ENCODE data around the gene TTLL1. TPM values are rescaled to one million over a fixed set of nuclear protein-coding genes. Genes with fewer than 3 reads are reported as not detected.

The TTLL1 gene
- total RNA-seq, 1 experiment from 2014 or later: 5.5 TPM

- peak; percentile 37; the same call in 1 of the 2 replicates for TF ChIP-seq PRDM15 (CRISPR knock-in tag; IDR thresholded peaks at IDR 0.05)
- no peak for TF ChIP-seq RORB (CRISPR knock-in tag; IDR thresholded peaks at IDR 0.05)
- TF ChIP-seq EMX1 (CRISPR knock-in tag; IDR thresholded peaks at IDR 0.05): no peak
- peak; percentile 65; the same call in 1 of the 2 replicates for TF ChIP-seq MYBL2 (CRISPR knock-in tag; IDR thresholded peaks at IDR 0.05)
- no peak for TF ChIP-seq E2F1 (CRISPR knock-in tag; IDR thresholded peaks at IDR 0.05)
- no peak for TF ChIP-seq TP53 (CRISPR knock-in tag; IDR thresholded peaks at IDR 0.05)
- TF ChIP-seq ZNF281 (CRISPR knock-in tag; IDR thresholded peaks at IDR 0.05): 0 out of 2 replicates have a peak, but pooled peaks have one; percentile 10
- TF ChIP-seq OVOL2 (CRISPR knock-in tag; IDR thresholded peaks at IDR 0.05; ENCODE audit: borderline replicate concordance): no peak
- TF ChIP-seq E2F4 (CRISPR knock-in tag; IDR thresholded peaks at IDR 0.05; ENCODE audit: borderline replicate concordance, low read depth): no peak
- no peak for TF ChIP-seq ZNF671 (CRISPR knock-in tag; IDR thresholded peaks at IDR 0.05)
- TF ChIP-seq HMGXB4 (CRISPR knock-in tag; IDR thresholded peaks at IDR 0.05): no peak
These were observed at the start of gene TTLL1 (continued) for GRCh38 chr22:43088984-43089717.

- ChIA-PET CTCF (interaction anchor here (1.0 to 1.6 kb wide), 4 partner anchors 19 to 77 kb away, joined by 3 to 4 read pairs (median 3); no protein-coding TSS in a partner anchor), POLR2A (no interaction called here)
- Mint-ChIP-seq H3K4me3 (no peak overlapping the region), H3K4me1 (no peaks in the 10 kb centered on the region), H3K36me3 (peaks cover 52% of the 10 kb centered on the region), H3K27me3 (ENCODE audit: low read depth) (no peaks in the 10 kb centered on the region), H3K9me3 (no peaks in the 10 kb centered on the region), H3K27ac (no peak overlapping the region)
- ATAC-seq (no peak), DNase-seq (ENCODE audit: low spot score) (no peak)
- TF ChIP-seq HMGA2 (CRISPR knock-in tag; IDR thresholded peaks at IDR 0.05) (no peak), FOXJ3 (CRISPR knock-in tag; IDR thresholded peaks at IDR 0.05; ENCODE audit: borderline replicate concordance) (no peak), ZNF317 (CRISPR knock-in tag; IDR thresholded peaks at IDR 0.05; ENCODE audit: borderline replicate concordance, low read depth) (no peak), ERG (CRISPR knock-in tag; IDR thresholded peaks at IDR 0.05) (no peak)
These were observed 47.6 kb upstream of the TTLL1 start for GRCh38 chr22:43136801-43137200.
